Forelimb muscle (tissue), 1 donor: ENCODE data around the gene DTNBP1. TPM values are rescaled to one million over a fixed set of nuclear protein-coding genes. Genes with fewer than 3 reads are reported as not detected.

Source experiments
- DNase-seq: peaks from one replicate; pipeline ENCODE4 v3.0.0-alpha.2; 2013; ENCODE audit warnings: low read depth
- polyA plus RNA-seq: library from polyadenylated mRNA; unstranded; fragments of 120-200 nt; gene quantifications from one replicate; pipeline ENCODE4 v1.2.1, GENCODE V29; 2013; ENCODE audit not compliant: insufficient read length

Gene DTNBP1
- polyA plus RNA-seq, 1 donor: 18.3 TPM

DNA sequence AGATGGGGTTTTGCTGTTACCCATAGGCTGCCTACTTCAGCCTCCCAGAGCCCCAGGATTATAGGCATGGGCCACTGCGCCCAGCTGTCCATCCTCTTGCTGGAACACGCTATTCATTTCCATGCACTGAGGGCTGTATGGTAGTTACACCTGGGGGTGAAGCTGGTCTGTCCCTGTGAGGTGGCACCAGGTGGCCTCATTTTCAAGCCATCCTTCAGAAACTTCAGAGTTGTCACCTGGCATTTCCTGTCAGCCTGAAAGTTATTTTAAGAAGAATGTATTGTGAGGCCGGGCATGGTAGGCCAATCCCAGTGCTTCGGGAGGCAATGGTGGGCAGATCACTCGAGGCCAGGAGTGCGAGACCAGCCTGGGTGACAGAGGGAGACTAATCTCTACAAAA lies 147.6 kb downstream of the DTNBP1 start:
- no peak for DNase-seq

DNA sequence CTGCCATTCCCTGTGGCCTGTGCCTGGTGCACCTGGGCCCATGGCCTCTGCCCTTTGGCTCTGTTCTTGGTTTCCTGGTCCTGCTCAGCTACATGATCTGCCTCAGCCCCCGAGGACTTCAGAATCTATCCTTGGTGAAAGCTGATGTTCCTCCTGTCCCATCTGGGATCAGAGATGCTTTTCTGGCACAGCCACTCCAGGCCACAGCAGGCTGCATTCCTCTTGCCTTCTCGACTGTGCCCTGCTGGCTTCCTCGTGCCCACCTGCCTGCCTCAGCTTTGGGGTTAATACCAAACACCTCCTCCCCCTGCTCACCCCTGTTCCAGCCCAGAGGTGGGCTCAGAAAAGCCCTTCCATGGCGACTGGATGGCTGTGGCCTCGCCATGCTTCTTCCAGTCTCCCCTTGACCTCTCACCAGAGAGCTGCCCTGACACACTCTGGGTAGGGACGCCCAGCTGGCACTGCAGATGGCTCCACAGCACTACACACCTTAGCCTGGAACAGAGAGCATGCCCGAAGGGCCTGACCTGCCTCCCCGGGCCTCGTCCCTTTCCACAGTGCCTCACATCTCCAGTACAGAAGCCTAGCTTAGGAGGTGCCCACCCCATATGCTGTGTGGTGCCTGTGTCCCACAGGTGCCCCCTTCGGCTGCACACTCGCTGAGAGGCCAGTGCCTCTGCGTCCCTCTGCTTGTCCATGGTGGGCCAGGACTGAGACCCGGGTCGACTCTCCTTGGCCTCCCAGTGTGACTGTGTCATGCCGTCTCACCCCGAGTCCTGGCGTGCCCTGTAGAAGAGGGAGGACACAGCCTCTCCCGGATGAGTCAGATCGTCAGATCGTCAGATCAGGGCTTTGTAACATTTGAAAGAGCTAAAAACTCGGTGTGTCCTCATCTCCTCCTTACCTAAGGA lies 148.8 kb downstream of the DTNBP1 start:
- no peak for DNase-seq

DNA sequence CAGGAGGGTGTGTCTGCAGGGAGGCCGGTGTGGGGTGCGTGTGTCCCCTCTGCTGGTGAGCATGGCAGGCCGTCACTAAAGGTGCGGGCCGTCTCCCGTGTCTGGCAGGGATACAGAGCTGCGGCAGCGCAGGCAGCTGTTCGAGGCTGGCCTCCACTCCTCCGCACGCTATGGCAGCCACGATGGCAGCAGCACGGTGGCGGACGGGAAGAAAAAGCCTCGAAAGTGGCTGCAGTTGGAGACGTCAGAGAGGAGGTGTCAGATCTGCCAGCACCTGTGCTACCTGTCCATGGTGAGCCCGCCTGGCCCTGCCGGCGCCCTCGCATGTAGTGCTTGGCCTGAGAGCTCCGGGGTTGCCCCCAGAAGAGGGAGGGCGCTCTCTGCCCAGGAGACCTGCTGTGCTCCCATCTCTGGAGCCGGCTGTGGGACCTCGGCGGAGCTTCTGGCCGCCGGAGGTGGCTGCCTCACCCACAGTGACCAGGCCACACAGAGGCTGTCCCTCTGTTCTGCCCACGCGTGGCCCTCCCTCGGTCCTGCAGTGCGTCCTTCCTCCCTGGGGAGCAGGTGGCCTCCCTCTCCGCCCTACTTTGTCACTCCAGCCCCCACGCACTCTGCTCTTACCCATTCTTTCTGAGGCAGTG lies 149.6 kb downstream of the DTNBP1 start:
- DNase-seq: no peak

DNA sequence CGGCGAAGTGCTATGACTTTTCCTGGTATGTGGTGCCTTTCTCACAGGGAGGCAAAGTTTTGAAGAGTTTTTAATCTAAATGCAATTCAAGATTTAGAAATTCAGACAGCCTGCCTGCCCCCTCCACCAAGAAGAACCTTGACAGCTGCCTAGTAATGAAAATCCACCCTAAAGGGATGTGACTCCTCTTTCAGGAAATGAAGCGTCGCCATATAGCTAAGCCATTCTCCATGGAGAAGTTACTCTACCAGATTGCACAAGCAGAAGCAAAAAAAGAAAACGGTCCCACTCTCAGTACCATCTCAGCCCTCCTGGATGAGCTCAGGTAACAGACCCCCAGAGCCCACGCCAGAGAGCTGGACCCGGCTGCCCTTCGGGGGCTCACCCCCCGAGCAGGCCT lies 150.1 kb downstream of the DTNBP1 start:
- no peak for DNase-seq

DNA sequence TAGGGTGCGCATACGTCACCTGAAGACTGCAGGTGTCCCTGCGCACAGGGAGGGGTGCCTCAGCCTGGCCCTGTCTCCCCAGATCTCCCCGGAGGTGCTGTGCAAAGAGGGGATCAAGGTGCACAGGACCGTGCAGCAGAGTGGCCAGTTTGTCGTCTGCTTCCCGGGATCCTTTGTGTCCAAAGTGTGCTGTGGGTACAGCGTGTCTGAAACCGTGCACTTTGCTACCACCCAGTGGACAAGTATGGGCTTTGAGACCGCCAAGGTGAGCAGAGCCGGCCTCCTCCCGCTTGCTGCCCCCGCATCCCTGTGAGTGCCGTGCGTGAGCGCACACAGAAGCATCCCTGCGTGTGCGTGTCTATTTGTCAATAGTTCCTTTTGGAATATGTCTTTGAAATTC lies 150.7 kb downstream of the DTNBP1 start:
- DNase-seq: no peak

DNA sequence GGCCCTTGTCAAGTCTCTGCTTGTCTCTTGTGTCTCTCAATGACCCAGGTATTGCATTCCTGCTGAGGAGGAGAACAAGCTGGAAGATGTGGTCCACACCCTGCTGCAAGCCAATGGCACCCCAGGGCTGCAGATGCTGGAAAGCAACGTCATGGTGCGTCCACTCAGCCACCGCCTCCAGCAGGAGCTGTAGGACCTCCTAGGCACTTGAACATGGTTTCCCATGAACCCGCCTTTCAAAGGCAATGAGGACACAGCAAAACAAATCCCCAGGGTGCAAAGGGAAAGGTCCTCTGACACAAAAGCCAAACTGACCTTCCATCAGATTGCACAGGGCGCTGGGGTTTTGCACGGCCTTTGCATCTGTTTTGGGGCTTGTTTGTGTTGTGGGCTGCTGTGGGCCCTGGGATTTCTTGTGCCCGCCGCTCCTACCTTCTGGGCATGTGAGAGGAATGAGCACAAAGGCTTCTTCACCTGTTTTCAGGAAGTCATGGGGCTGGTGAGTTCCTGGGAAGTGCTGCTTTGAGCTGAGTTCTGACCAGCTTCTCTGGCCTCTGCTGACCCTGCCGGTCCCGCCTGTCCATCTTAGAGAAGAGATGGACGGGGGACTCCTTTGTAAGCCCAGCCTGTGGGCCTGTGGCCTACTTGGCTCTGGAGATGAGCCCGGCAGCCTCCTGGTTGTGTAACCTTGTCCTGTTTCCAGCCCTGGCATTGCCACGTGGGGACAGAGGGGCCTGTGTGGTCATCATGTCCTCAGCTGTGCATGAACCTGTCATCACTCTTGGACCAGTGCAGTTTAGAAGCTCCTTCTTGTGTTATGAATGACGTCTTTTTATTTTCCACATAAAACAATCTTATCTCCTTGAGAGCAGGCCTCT lies 151.3 kb downstream of the DTNBP1 start:
- no peak for DNase-seq

DNA sequence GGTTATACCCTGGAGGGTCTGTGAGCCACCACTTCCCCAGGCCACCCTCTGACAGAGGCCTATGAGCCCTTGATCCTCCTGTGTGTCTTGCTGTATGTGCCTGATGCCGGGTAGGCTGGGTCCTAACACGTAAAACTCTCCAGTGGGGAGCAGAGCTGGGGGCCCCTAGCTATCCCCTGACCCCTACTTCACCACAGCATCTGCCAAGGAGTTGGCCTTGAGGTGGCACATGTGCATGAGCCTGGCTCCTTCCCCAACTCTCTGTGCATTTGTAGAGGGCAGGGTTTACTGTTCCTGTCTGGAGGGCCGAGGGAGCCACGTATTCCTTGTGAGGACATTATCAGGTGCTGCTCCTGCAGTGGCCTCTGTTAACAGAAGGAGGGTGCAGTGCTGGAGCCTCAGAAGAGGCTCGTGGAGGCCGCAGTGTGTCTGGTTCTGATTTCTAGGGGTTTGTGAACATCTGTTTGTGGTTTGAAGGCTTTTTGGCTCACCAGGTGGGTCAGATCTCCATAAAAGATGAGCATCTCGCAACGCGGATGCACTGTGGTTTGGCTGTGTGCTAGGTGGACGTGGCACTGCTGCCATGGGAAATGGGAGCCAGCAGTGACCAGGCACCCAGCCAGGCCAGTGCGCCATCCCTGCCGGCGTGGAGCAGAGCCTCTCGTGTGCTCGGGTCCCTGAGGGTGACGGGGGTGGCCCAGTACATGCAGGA lies 152.1 kb downstream of the DTNBP1 start:
- DNase-seq: no peak

DNA sequence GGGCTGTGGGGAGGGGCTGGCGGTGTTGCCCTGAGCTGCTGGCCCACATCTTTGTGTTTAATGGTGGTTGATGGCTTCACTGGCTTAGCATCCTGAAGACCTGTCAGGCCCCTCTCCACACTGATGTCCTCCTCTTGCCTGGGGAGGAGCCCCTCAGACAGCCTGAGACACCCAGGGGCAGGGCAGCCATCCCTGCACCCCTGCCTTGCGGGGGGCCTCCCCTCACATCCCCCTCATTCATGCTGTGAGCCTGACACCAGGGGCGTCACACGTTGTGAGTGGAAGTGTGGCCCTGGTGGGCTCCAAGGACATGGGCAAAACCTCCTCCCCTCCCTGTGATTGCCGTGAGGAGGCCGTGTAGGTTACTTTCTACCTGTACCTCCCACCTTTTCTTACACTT lies 152.7 kb downstream of the DTNBP1 start:
- DNase-seq: no peak

DNA sequence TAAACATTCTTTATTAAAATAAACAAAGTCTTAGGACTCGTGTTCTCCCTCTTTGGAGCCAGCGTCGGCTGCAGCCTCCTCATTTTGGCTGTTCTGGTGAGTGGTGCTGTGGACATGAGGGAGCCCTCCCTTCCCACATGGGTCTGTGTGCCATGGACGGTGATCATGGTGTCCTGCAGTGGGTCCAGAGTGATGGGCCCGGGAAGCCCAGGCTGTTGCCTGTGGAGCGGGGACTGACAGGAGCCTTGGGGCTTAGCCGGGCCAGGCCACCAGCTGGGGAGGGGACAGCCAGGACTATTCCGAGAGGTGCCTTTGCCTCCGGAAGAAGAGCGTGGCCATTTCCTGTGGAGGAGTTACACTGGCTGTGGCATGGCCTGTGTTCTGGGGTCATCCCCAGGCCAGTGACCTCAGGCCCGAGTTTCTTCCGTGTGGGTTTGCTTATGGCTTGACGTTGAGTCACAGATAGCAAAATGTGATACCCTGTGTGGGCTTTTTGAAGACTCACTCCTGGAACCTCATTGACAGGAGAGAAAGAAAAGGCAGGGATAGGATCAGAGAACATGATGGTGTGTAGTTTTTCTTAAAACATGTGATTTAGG lies 153.4 kb downstream of the DTNBP1 start:
- no peak for DNase-seq

DNA sequence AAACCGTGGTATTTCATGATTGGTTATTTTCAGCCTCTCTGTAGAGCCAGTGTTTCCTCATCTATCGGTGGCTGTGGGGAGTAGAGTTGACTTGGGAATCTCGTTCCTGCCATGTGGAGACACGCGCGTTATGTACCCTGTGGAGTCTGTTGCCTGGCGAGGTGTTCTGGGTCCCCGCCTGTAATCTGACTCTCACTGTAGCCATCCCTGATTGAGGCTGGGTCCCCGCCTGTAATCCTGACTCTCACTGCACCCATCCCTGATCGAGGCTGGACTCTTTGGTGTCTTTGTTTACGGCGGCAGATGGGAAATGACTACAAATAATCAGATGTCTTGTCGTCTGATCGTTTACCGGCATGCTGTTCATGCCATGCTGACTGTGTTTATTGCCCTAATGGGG lies 153.9 kb downstream of the DTNBP1 start:
- no peak for DNase-seq

DNA sequence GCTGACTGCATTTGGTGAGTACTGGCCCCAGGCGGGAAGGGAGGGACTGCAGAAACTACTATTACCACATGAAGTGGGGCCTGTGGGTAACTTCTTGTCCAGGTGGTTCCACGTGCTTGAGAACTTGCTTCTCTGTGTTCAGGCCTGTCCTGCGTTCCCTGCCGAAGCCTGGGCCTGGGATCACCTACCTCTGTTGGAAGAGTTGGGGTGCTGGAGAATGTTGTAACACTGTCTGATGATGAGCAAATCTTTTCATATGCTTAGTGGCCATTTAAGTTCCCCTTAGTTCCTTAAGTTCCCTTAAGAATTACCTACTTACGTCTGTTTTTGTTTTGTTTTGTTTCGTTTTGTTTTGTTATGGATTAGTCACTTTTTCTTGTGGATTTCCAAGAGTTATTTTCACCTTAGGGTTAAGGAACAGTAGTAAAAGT lies 154.4 kb downstream of the DTNBP1 start:
- DNase-seq: no peak

DNA sequence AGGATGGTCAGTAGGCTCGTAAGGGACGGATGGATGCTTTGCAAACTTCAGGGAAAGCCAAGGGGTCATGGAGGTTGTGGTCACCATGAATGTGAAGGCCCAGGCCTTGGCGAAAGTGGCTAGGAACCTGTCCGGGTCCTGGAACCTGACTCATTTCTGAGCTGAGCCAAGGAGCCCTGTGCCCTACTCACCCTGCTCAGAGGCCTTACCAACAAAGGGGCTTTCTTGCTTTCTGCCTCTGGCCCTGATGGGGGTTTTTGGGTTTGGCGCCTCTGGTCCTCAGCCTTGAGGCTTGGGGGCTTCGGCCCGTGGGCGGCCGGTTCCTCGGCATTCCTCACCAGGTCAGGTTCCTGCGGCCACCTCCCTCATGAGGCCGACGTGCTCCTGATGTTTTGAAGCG lies 155.1 kb downstream of the DTNBP1 start:
- DNase-seq: no peak

DNA sequence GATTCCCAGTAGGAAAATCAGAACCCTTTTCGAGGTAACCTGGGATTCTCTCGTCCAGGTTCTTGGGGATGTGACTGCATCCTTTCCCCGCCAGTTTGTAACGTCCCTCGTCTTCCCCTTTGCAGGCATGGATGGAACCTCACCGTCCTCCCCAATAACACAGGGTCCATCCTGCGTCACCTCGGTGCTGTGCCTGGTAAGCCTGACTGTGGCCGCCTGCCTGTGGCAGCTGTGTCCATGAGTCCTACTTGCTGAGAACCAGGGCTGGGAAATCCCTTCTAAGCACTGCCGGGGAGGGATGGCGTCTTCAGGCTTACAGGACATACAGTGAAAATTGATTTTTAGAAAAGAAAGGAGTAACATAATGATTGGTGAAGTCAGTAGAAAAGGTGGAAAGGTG lies 155.6 kb downstream of the DTNBP1 start:
- no peak for DNase-seq

DNA sequence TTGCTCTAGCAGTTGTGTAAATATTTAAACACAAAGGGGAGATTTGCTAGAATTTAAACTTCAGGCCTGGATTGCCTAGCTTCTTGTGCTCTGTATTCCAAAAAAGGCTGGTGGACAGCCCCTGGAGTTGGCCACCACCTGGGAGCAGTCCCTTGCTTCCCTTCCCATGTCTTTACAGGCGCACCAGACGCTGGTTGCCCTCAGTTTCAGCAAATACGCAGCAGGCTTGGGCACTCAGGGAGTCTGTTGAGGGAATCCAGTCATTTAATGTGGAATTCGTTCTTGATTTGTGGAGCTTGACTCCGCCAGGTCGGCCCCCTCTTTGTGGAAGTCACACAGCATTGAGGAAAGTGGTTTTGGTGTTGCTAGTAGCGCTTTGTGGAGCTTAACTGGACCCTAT lies 156.8 kb downstream of the DTNBP1 start:
- DNase-seq: no peak

DNA sequence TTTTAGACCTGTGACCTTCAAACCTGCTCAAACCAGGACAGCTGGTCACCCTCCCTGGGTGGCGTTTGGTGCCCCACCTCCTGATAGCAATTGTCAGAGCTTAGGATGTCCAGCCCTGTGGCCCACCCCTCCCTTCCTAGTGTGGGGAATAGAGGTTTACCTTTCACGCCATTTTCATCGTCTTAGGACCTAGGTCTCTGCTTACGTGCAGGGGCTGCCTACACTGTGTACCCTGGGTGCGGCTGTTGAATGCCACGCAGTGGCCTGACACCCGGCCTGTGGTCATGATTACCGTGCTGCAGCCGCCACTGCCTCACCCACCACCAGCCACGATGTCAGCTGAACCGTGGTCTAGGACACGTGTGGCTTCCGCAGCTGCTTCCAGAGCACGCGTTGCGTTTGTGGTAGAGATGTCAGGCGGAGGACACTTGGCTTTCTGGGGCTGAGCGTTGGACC lies 157.3 kb downstream of the DTNBP1 start:
- DNase-seq: no peak

DNA sequence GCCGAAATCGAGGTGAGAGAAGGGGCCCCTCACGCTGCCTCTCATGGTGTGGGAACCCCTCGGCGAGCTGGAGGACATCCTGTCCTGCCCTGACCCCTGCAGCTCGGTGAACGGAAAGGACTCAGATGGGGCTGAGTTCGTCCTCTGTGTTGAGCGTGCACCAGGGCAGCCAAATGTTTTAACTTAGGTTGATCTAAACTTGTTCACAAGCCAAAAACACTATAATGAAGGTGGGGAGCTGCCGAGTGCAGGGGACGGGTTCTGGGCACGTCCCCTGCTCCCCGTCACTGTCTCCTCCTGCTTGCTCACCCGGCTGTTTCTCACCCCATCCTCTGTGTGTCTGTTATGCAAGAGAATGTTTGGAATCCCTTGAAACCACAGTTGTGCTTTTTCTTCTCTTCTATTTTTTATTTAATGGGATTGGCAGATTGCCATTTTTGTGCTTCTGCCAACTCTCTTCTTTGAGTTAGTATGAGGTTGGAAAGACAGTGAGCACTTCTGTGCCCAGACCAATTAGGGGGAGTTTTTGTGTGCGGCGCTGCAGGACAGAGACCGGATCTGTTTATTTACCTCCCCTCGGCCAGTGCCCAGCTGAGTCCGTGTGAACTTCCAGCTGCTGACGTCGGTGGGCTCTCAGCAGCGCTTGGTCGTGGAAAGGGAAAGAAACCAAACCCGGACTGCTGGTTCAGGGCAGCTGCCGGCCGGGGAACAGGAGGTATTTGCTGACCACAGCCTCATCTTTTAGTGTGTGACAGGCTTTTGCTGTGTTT lies 158.1 kb downstream of the DTNBP1 start:
- DNase-seq: peak; percentile 78

DNA sequence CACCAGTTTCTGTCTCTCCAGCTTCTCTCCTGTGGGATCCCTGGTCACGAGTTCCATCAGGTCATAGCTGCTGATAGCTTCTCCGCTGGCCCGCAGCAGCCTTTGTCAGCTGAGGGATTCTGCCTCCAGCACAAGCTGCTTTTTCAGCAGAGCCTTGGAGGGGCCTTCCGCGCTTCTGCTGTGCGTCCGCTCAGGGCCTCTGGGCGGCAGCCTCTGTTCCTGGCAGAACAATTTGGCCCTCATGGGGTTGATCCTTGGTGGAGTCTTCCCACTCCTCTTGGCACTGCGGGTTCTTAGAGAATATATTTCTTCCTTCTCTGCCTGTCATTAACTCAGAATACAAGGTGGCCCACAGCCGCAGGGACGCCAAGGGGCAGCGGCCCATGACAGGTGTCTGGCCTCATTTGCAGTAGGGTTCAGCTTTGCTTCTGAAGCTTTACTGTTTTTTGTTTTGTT lies 158.8 kb downstream of the DTNBP1 start:
- DNase-seq: no peak

DNA sequence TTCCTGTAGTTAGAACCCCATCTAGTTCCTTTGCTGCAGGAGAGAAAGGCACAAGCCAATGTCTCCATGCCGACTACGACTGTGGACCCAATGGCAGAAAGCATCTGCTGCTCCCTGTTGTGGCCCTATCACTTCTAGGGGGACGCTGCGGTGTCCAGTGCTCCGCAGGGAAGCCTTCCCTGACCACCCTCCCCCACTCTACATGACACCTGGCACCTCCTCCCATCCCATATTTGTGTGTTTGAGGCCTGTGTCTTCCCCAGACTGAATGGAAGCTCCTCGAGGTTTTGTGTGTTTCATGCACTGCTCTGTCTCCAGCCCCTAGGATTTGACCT lies 159.5 kb downstream of the DTNBP1 start:
- no peak for DNase-seq

DNA sequence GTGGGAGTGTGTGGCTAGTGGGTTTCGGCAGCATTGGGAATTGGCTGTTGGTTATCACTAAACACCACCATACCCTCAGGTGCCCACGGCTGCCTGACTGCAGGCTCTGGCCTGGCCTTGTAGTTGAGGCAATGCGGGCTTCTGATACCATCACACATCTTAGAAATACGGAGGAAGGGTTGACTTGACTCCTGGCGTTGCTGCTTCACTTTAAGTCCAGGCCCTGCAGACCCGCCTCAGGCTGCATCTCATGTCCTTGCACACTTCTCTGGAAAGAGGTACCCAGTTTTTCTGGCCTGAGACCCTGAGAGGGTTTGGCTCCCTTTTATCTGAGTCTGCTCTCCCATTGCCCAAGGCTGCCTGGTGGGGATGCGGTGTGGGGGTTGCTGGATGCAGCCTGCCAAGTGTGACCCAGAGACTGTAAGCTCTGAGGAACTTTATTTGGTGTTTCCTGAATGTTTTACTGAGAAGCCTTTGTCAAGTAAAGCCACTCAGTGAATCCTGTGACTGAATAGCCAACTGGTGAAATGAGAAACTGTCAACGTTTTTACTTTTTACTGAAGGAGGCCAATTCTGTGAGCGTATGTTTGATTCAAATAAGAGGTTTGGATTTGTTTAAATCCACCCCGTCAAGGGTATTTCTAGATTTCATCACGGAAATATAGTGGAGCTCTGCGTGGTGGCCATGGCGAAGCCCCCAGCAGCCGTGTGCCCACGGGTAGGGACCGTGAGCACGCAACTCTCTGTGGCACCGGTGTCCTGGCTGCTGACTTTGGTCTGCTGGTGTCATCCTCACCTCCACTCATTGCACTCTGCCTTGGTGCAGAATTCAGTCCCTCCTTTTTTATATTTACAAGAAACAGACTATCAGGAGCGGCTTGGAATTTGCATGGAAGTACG lies 160.1 kb downstream of the DTNBP1 start:
- no peak for DNase-seq
